Nephron (organoid): ENCODE results near the gene MATN4.

ENCODE experiments used
- H3K27ac Mint-ChIP-seq, 3 experiments: 2 replicates each; pipeline ENCODE4 v1.8.0; 2020; ENCODE audit warnings: mixed read lengths in 3 of 3, mild to moderate bottlenecking in 2 of 3, moderate library complexity in 1 of 3
- H3K27me3 Mint-ChIP-seq: 2 replicates; pipeline ENCODE4 v1.8.0; 2021; ENCODE audit warnings: low read depth, mild to moderate bottlenecking, moderate library complexity, mixed read lengths
- H3K36me3 Mint-ChIP-seq: 2 replicates; pipeline ENCODE4 v1.8.0; 2020; ENCODE audit warnings: low read depth, mixed read lengths
- H3K4me1 Mint-ChIP-seq: 2 replicates; pipeline ENCODE4 v1.8.0; 2020; ENCODE audit warnings: mixed read lengths
- H3K4me3 Mint-ChIP-seq, 3 experiments: 2 replicates each; pipeline ENCODE4 v1.8.0; 2020; ENCODE audit warnings: mild to moderate bottlenecking in 3 of 3, mixed read lengths in 3 of 3, moderate library complexity in 2 of 3
- H3K9me3 Mint-ChIP-seq: 2 replicates; pipeline ENCODE4 v1.8.0; 2020; ENCODE audit warnings: mixed read lengths
- CTCF ChIP-seq, 3 experiments: fragments of 200-600 bp; sonication (generic); IDR thresholded peaks; one replicate each; pipeline ENCODE4 v1.5.0; 2021; ENCODE audit warnings: antibody characterized with exemption in 3 of 3; ENCODE audit not compliant: unreplicated experiment in 3 of 3

Gene MATN4

GRCh38 chr20:45258259-45258658 is 49.8 kb downstream of the MATN4 start:
- no peak for TF ChIP-seq CTCF (IDR thresholded peaks at IDR 0.05; ENCODE audit: unreplicated experiment in 3 of 3)
- no peaks in the 10 kb centered on the region for H3K4me1 Mint-ChIP-seq
- H3K27me3 Mint-ChIP-seq, result peaks cover 13% of the 10 kb centered on the region
- no peak overlapping the region for H3K27ac Mint-ChIP-seq
- H3K9me3 Mint-ChIP-seq, result no peaks in the 10 kb centered on the region
- H3K4me3 Mint-ChIP-seq, result no peak overlapping the region
- no peaks in the 10 kb centered on the region for H3K36me3 Mint-ChIP-seq

GRCh38 chr20:45257711-45258110 is 50.4 kb downstream of the MATN4 start:
- H3K9me3 Mint-ChIP-seq, result no peaks in the 10 kb centered on the region
- peaks cover 13% of the 10 kb centered on the region for H3K27me3 Mint-ChIP-seq
- no peak overlapping the region for H3K27ac Mint-ChIP-seq
- TF ChIP-seq CTCF (IDR thresholded peaks at IDR 0.05; ENCODE audit: unreplicated experiment in 3 of 3), result no peak
- no peaks in the 10 kb centered on the region for H3K36me3 Mint-ChIP-seq
- no peaks in the 10 kb centered on the region for H3K4me1 Mint-ChIP-seq
- H3K4me3 Mint-ChIP-seq, result no peak overlapping the region

GRCh38 chr20:45257161-45257560 is 50.9 kb downstream of the MATN4 start:
- Mint-ChIP-seq H3K27me3 (peaks cover 13% of the 10 kb centered on the region), H3K9me3 (no peaks in the 10 kb centered on the region)

GRCh38 chr20:45254383-45255262 is 53.5 kb downstream of the MATN4 start, which contains the start of gene SLPI:
Gene SLPI, minus strand, starts transcription at chr20:45254564. Its CDS starts 21 bp downstream, at chr20:45254543.
- H3K36me3 Mint-ChIP-seq, result no peaks in the 10 kb centered on the region
- TF ChIP-seq CTCF (IDR thresholded peaks at IDR 0.05; ENCODE audit: unreplicated experiment in 3 of 3), result no peak
- no peak within 1 kb of the TSS for H3K27ac Mint-ChIP-seq
- no peaks in the 10 kb centered on the region for H3K9me3 Mint-ChIP-seq
- no peaks in the 10 kb centered on the region for H3K4me1 Mint-ChIP-seq
- H3K4me3 Mint-ChIP-seq, result no peak within 1 kb of the TSS
- H3K27me3 Mint-ChIP-seq, result peaks cover 7% of the 10 kb centered on the region

More at GRCh38 chr20:45257161-45257560, 50.9 kb downstream of the MATN4 start:
- Mint-ChIP-seq H3K27ac (no peak overlapping the region), H3K4me1 (no peaks in the 10 kb centered on the region), H3K36me3 (no peaks in the 10 kb centered on the region), H3K4me3 (no peak overlapping the region)
- no peak for TF ChIP-seq CTCF (IDR thresholded peaks at IDR 0.05; ENCODE audit: unreplicated experiment in 3 of 3)

- Mint-ChIP-seq H3K9me3 (no peaks in the 10 kb centered on the region), H3K4me3 (no peak overlapping the region)
Measured at GRCh38 chr20:45253261-45253660, 54.8 kb downstream of the MATN4 start.

More at GRCh38 chr20:45253261-45253660, 54.8 kb downstream of the MATN4 start:
- no peak for TF ChIP-seq CTCF (IDR thresholded peaks at IDR 0.05; ENCODE audit: unreplicated experiment in 3 of 3)
- Mint-ChIP-seq H3K27ac (no peak overlapping the region), H3K4me1 (peaks cover 4% of the 10 kb centered on the region), H3K36me3 (no peaks in the 10 kb centered on the region), H3K27me3 (no peaks in the 10 kb centered on the region)
